GM12874 (cell line): ENCODE measurements around the gene GEMIN5.

Source experiments
- TF ChIP-seq, protein P1 (sequence below): IDR thresholded peaks from 2 replicates; pipeline ENCODE4 v1.5.1; 2011; ENCODE audit warnings: low read depth, mild to moderate bottlenecking, control low read depth, low read length, moderate library complexity; ENCODE audit not compliant: insufficient read depth

Gene GEMIN5

DNA sequence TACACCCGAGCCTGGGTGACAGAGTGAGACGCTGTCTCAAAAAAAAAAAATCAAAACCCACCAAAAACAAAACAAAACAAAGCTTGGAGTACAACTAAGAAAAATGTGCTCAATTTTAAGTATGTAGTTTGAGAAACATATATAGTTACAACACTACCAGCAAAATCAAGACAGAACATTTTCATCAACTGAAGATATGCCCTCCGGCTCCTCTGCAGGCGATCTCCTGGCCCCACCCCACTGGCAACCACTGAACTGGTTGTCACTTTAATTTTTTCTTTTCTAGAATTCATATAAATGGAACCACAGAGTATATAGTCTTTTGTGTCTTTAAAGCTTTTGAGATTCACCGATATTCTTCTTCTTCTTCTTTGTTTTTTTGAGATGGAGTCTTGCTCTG lies 44.6 kb downstream of the GEMIN5 start:
- TF ChIP-seq, protein P1, sequence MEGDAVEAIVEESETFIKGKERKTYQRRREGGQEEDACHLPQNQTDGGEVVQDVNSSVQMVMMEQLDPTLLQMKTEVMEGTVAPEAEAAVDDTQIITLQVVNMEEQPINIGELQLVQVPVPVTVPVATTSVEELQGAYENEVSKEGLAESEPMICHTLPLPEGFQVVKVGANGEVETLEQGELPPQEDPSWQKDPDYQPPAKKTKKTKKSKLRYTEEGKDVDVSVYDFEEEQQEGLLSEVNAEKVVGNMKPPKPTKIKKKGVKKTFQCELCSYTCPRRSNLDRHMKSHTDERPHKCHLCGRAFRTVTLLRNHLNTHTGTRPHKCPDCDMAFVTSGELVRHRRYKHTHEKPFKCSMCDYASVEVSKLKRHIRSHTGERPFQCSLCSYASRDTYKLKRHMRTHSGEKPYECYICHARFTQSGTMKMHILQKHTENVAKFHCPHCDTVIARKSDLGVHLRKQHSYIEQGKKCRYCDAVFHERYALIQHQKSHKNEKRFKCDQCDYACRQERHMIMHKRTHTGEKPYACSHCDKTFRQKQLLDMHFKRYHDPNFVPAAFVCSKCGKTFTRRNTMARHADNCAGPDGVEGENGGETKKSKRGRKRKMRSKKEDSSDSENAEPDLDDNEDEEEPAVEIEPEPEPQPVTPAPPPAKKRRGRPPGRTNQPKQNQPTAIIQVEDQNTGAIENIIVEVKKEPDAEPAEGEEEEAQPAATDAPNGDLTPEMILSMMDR, result no peak

DNA sequence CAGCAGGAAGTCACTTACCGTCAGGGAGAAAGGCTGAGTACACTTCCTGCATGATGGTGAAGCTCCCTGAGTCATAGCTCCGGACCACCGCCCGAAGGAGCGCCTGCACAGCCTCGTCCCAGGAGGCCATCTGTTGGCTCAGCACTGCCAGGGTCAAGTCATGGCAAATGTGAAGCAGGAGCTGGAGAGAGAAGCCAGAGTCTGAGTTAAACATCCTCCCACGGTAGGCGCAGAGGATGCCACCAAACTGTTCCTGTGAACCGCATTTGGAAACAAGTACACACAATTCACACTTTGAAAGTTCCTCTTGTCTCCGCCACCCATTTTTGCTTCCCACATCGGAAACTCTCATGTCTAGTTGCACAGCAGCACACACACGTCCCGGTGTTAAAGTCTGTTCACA lies 45.6 kb downstream of the GEMIN5 start:
- TF ChIP-seq, protein P1, result no peak

DNA sequence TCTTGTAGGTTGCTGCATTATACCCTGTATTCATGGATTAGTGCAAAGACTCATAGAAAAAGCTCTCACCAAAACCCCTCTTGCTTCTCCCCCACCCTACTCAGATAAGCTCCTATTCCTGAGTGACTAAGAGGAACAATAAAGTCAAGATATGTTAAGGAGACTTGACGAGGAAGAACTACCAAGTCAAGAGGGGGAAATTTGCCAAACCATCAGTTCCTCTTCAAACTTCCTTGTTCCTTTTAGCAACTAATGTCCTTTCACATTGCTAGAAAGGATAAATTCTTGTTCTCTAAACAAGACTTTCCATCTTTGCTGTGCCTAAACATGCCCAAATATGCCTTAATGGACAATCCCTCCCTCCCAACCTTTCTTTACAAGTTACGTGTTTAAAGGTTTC lies 52.6 kb downstream of the GEMIN5 start:
- TF ChIP-seq, protein P1, result no peak

DNA sequence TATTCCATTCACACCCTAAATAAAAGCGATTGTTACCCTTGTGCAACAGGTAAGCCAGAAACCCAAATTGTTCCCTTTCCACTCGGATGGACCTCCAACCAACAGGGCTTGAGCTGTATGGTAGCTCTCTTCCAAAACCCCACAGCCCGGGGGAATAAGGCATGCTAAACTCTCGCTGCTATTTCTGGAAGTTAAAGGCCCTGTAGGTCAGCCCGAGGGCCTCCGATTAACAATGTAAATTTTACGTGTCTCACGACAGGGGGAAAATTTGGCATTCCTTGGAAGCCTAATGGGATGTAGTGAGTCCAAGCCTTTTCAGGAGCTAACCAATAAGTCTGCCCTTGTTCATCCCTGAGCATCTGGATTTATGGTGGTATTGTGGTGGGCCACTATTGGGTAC lies 53.6 kb downstream of the GEMIN5 start:
- TF ChIP-seq, protein P1, result no peak

DNA sequence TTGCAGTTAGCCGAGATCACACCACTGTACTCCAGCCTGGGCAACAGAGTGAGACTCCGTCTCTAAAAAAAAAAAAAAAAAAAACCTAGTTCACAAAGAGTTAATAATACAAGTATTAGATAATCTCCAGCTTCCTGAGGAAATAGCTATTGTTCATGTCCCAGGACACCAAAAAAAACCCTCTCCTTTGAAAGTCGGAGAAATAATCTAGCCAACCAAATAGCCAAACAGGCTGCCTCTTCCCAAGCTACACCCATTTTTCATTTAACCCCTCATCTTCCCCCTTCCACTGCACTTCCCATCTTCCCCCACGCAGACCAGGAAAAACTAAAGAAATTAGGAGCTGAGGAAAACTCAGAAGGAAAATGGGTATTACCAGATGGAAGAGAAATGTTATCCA lies 56.0 kb downstream of the GEMIN5 start:
- TF ChIP-seq, protein P1, result no peak

DNA sequence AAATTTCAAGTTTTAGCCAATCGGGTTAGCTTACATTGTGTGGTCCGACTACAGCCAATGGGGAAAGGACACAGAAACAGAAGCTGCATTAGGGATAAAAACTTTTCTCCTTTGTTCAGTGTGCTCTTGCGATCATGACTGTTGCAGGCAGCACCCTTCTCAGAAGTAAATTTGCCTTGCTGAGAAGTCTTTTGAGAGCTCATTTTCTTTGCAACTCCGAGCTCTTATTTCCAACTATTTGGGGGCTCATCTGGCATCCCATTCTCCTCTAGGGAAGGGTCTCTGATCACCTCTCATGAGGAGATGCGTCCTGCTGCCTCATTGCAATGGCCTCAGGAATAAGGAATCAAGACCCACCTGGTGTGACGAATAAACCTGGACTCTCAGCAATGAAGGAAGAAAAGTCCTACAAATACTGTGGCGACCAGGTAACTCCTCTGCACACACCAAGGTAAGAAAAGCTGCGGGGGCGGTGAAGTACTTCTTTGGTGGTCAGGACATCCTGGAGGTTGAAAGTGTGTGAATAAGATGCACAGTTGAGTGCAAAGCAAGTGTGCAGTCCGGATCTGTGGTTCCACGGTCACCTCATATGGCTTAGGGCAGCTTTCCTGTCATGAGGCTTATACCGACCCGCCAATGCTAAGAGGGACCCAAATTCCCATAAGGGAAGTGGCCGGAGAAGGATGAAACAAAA lies 59.2 kb downstream of the GEMIN5 start:
- TF ChIP-seq, protein P1, result no peak

DNA sequence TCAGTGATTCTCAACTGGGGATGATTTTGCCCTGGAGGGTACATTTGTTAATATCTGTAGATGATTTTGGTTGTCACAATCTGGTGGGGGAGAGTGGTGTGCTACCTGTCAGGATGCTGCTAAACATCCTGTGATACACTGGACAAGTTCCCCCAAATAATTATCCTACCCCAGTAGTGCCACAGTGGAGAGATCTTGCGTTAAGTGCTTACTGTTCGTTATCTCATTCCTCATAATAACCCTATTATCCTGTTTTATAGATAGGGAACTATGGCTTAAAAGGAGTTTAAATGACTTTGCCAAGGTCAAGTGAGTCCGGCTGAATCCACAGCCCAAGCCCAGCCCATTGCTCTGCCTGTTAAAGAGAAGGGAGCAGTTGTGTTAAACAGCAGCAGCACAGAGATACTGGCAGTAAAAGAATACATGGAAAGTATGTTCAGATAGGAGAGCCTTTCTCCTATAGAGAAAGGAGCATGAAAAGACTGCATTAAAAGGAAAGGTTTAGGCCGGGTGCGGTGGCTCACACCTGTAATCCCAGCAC lies 64.2 kb downstream of the GEMIN5 start:
- TF ChIP-seq, protein P1, result no peak
